H1 (cell line): ENCODE measurements around the gene SLC30A10. TPM values are rescaled to one million over a fixed set of nuclear protein-coding genes. Genes with fewer than 3 reads are reported as not detected.

Experiments used
- CTCF ChIA-PET: fragments of 300-600 bp; sonication (Branson Sonifier 250); formaldehyde crosslinking; loops from one replicate; lab custom pipeline; 2021; ENCODE audit not compliant: partially characterized antibody; lab: Charles Lee
- POLR2A ChIA-PET: fragments of 300-600 bp; sonication (Branson Sonifier 250); formaldehyde crosslinking; loops from one replicate; lab custom pipeline; 2021; ENCODE audit warnings: inconsistent platforms; ENCODE audit not compliant: partially characterized antibody; lab: Charles Lee
- DNase-seq, 2 experiments: peaks; one replicate each; pipeline versions ENCODE4 v3.0.0 to v3.0.0-alpha.2; 2010 to 2022; ENCODE audit warnings: low spot score in 2 of 2, low read depth in 1 of 2, mixed read lengths in 1 of 2
- FAIRE-seq: peaks from 2 replicates; lab custom pipeline; 2011; peaks lifted over from hg19 to GRCh38; lab: Jason Lieb, UNC
- H2AFZ ChIP-seq: 2 replicates; pipeline ENCODE4 v1.8.1; 2012; ENCODE audit warnings: low read length, inconsistent platforms
- H2AK5ac ChIP-seq: 2 replicates; pipeline ENCODE4 v1.6.1; 2013; ENCODE audit warnings: low read depth, low read length
- H2BK120ac ChIP-seq: replicated peaks from 2 replicates; pipeline ENCODE3; 2013; ENCODE audit warnings: low read depth, low read length, inconsistent platforms
- H2BK12ac ChIP-seq: 2 replicates; pipeline ENCODE4 v1.6.1; 2013; ENCODE audit warnings: low read depth, low read length
- H2BK15ac ChIP-seq: 2 replicates; pipeline ENCODE4 v1.6.1; 2013; ENCODE audit warnings: low read length
- H2BK20ac ChIP-seq: 2 replicates; pipeline ENCODE4 v1.6.1; 2013; ENCODE audit warnings: low read length
- H2BK5ac ChIP-seq: 2 replicates; pipeline ENCODE4 v1.6.1; 2013; ENCODE audit warnings: low read depth, low read length
- H3K14ac ChIP-seq: 2 replicates; pipeline ENCODE4 v1.6.1; 2013; ENCODE audit warnings: inconsistent platforms; ENCODE audit not compliant: insufficient read length
- H3K18ac ChIP-seq: 2 replicates; pipeline ENCODE4 v1.6.1; 2013; ENCODE audit warnings: low read length; ENCODE audit errors: extremely low read depth
- H3K23ac ChIP-seq: 2 replicates; pipeline ENCODE4 v1.6.1; 2013; ENCODE audit warnings: inconsistent platforms; ENCODE audit not compliant: insufficient read length
- H3K23me2 ChIP-seq: 2 replicates; pipeline ENCODE4 v1.6.1; 2013; ENCODE audit warnings: low read depth, low read length
- H3K27ac ChIP-seq: 2 replicates; pipeline ENCODE4 v1.6.1; 2011; ENCODE audit warnings: low read depth, low read length, inconsistent platforms
- H3K27me3 ChIP-seq, 4 experiments: replicated peaks in 1 of 4; 1 replicate in 1 of 4; 2 replicates in 3 of 4; pipeline versions ENCODE4 v1.6.1 to v1.8.1; 2011 to 2013; ENCODE audit warnings: low read length in 3 of 4, mild to moderate bottlenecking in 3 of 4, inconsistent platforms in 2 of 4, mixed read lengths in 2 of 4, moderate library complexity in 1 of 4; ENCODE audit not compliant: control insufficient read depth in 3 of 4, insufficient read depth in 3 of 4; ENCODE audit errors: extremely low read depth in 1 of 4
- H3K36me3 ChIP-seq, 4 experiments: 2 replicates each; pipeline versions ENCODE4 v1.6.1 to v1.8.1; 2011 to 2013; ENCODE audit warnings: mild to moderate bottlenecking in 4 of 4, low read length in 3 of 4, moderate library complexity in 2 of 4, control low read depth in 1 of 4, inconsistent platforms in 1 of 4; ENCODE audit not compliant: insufficient read depth in 4 of 4, control insufficient read depth in 2 of 4
- H3K4ac ChIP-seq: replicated peaks from 2 replicates; pipeline ENCODE3; 2013; ENCODE audit warnings: low read length, low read depth, mixed read lengths, inconsistent platforms; ENCODE audit not compliant: insufficient read length
- H3K4me1 ChIP-seq, 4 experiments: replicated peaks in 1 of 4; 1 replicate in 1 of 4; 2 replicates in 3 of 4; pipeline versions ENCODE4 v1.6.1 to v1.8.1; 2011 to 2013; ENCODE audit warnings: low read length in 3 of 4, inconsistent platforms in 2 of 4, mixed read lengths in 1 of 4; ENCODE audit not compliant: insufficient read depth in 4 of 4, control insufficient read depth in 3 of 4
- H3K4me2 ChIP-seq, 2 experiments: 2 replicates each; pipeline versions ENCODE4 v1.6.1 to v1.8.1; 2011 to 2013; ENCODE audit warnings: low read depth in 2 of 2, low read length in 2 of 2, control low read depth in 1 of 2, inconsistent platforms in 1 of 2, mild to moderate bottlenecking in 1 of 2; ENCODE audit not compliant: insufficient read depth in 1 of 2
- H3K4me3 ChIP-seq, 4 experiments: fragments of 200-600, 300-600 bp in 1 of 4; sonication (generic), shearing (Covaris generic), sonication (Bioruptor Twin) in 1 of 4; 2 replicates each; pipeline versions ENCODE4 v1.5.1 to v1.8.1; 2011 to 2016; ENCODE audit warnings: low read length in 4 of 4, low read depth in 3 of 4, control low read depth in 2 of 4, inconsistent platforms in 2 of 4, mild to moderate bottlenecking in 2 of 4, mixed read lengths in 1 of 4, moderate library complexity in 1 of 4; ENCODE audit not compliant: insufficient read depth in 2 of 4; ENCODE audit errors: extremely low read depth in 1 of 4
- H3K56ac ChIP-seq: replicated peaks from 2 replicates; pipeline ENCODE3; 2013; ENCODE audit warnings: low read depth, mild to moderate bottlenecking, mixed read lengths, low read length, inconsistent platforms; ENCODE audit not compliant: insufficient read length
- H3K79me1 ChIP-seq: 2 replicates; pipeline ENCODE4 v1.6.1; 2013; ENCODE audit warnings: low read depth, low read length, control low read depth
- H3K79me2 ChIP-seq, 2 experiments: 2 replicates each; pipeline versions ENCODE4 v1.6.1 to v1.8.1; 2012 to 2013; ENCODE audit warnings: low read length in 2 of 2, mild to moderate bottlenecking in 2 of 2, inconsistent platforms in 1 of 2; ENCODE audit not compliant: insufficient read depth in 2 of 2, control insufficient read depth in 1 of 2
- H3K9ac ChIP-seq, 4 experiments: replicated peaks in 1 of 4; 1 replicate in 1 of 4; 2 replicates in 3 of 4; pipeline versions ENCODE4 v1.6.1 to v1.8.1; 2011 to 2013; ENCODE audit warnings: low read depth in 3 of 4, low read length in 3 of 4, control low read depth in 2 of 4, mild to moderate bottlenecking in 2 of 4, moderate library complexity in 2 of 4, inconsistent platforms in 1 of 4; ENCODE audit errors: extremely low read depth in 1 of 4
- H3K9me3 ChIP-seq, 2 experiments: 2 replicates each; pipeline versions ENCODE4 v1.6.1 to v1.8.1; 2012 to 2013; ENCODE audit warnings: mild to moderate bottlenecking in 2 of 2, moderate library complexity in 2 of 2, control low read depth in 1 of 2, inconsistent platforms in 1 of 2, low read depth in 1 of 2, low read length in 1 of 2, mixed read lengths in 1 of 2; ENCODE audit not compliant: insufficient read depth in 2 of 2
- H4K20me1 ChIP-seq, 2 experiments: replicated peaks in 1 of 2; 2 replicates each; pipeline versions ENCODE3 to v1.8.1; 2011 to 2013; ENCODE audit warnings: inconsistent platforms in 2 of 2, low read length in 2 of 2, mild to moderate bottlenecking in 1 of 2; ENCODE audit not compliant: insufficient read depth in 2 of 2, control insufficient read depth in 1 of 2
- H4K5ac ChIP-seq: 2 replicates; pipeline ENCODE4 v1.6.1; 2013; ENCODE audit warnings: low read length, low read depth, mixed read lengths, inconsistent platforms; ENCODE audit not compliant: insufficient read length
- H4K8ac ChIP-seq: 2 replicates; pipeline ENCODE4 v1.8.0; 2013; ENCODE audit warnings: mild to moderate bottlenecking, moderate library complexity, low read length, inconsistent platforms; ENCODE audit not compliant: insufficient read depth; ENCODE audit errors: extremely low read depth
- H4K91ac ChIP-seq: replicated peaks from 2 replicates; pipeline ENCODE3; 2013; ENCODE audit warnings: low read length, mixed read lengths, inconsistent platforms; ENCODE audit not compliant: insufficient read length
- KDM1A ChIP-seq: fragments of 200-600, 300-600 bp; sonication (generic); IDR thresholded peaks from 2 replicates; pipeline ENCODE4 v1.7.1; 2016; ENCODE audit warnings: mild to moderate bottlenecking, low read length, borderline replicate concordance
- NANOG ChIP-seq: IDR thresholded peaks from 2 replicates; pipeline ENCODE4 v1.6.1; 2011; ENCODE audit warnings: low read length, low read depth, mild to moderate bottlenecking, inconsistent platforms; ENCODE audit not compliant: insufficient read depth, poor library complexity, severe bottlenecking
- PHF8 ChIP-seq: fragments of 200-600 bp; sonication (generic); conservative IDR thresholded peaks from 2 replicates; pipeline ENCODE4 v1.7.1; 2012; ENCODE audit warnings: low read depth, mild to moderate bottlenecking, inconsistent platforms, low read length, moderate library complexity
- SIX5 ChIP-seq: IDR thresholded peaks from 2 replicates; pipeline ENCODE4 v1.6.1; 2011; ENCODE audit warnings: mild to moderate bottlenecking, low read depth, low read length
- SP4 ChIP-seq: IDR thresholded peaks from 2 replicates; pipeline ENCODE4 v1.6.1; 2012; ENCODE audit warnings: low read length, inconsistent platforms
- SRF ChIP-seq: IDR thresholded peaks from 2 replicates; pipeline ENCODE4 v1.6.1; 2011; ENCODE audit warnings: mild to moderate bottlenecking, low read depth, low read length, moderate library complexity
- WGBS, 2 experiments: shearing (Covaris generic) in 1 of 2; methylation state at CpG; one replicate each; pipeline versions ENCODE4 v1.1.6 to v1.1.7; 2013 to 2015; ENCODE audit warnings: low lambda C conversion rate in 2 of 2, mixed read lengths in 2 of 2, inconsistent platforms in 1 of 2, low coverage in 1 of 2, missing lambda C conversion rate in 1 of 2; ENCODE audit not compliant: insufficient replicate concordance in 2 of 2, insufficient coverage in 1 of 2, insufficient read length in 1 of 2; ENCODE audit errors: extremely low coverage in 1 of 2, missing lambda C conversion rate in 1 of 2; 5-methylcytosine and 5-hydroxymethylcytosine counted together
- polyA plus RNA-seq, 7 experiments: library from polyadenylated mRNA; depleted of rRNA in 3 of 7; stranded (reverse) in 5 of 7; unstranded in 2 of 7; fragments of >200 nt in 5 of 7; fragments of 200-250 nt in 2 of 7; gene quantifications; 1 replicate in 5 of 7; 2 replicates in 1 of 7; 4 replicates in 1 of 7; pipeline versions ENCODE4 v1.2.1 to v1.2.3, GENCODE V29; 2011 to 2013; ENCODE audit warnings: missing spikeins in 2 of 7, mixed read lengths in 2 of 7
- total RNA-seq: library from RNA; stranded (reverse); fragmentation: NEBNext Ultra II Directional; extraction: Animal tissue kit (Norgen Biotek cat#: 25700); gene quantifications from 2 replicates; pipeline ENCODE4 v1.2.1, GENCODE V29; 2021

The SLC30A10 gene
- total and polyA plus RNA-seq, 2 of the 8 experiments (the other 6 are each of a cell fraction or from before 2014, with no cell fraction given): 0.23 to 0.61 TPM

DNA sequence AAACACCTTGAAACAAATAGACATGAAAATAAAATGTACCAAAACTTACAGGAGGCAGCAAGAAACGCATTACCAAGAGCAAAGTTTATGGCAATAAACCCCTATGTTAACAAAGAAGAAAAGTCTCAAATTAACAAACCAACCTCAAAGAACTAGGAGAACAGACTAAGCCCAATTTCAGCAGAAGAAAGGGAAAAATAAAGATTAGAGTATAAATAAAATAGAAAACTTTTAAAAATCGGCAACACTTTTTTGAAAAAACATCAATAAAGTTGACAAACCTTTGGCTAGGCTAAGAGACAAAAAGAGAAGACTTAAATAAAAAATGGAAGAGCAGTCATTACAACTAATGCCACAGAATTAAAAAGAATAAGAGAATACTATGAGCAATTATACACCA, 42.7 kb downstream of the SLC30A10 start:
- no peaks in the 10 kb centered on the region for H3K36me3 ChIP-seq
- H3K27me3 ChIP-seq: no peaks in the 10 kb centered on the region
- FAIRE-seq (no peak), DNase-seq (no peak)
- 90% methylated on average over 2 of the region's 2 CpGs; no CpG with 5 or more reads in 1 of the 2 experiments for WGBS, 2 experiments
- no peak overlapping the region for H3K4me3 ChIP-seq
- no peak overlapping the region for H4K91ac ChIP-seq
- no peak overlapping the region for H2BK15ac ChIP-seq
- H3K4me2 ChIP-seq: no peak overlapping the region
- H3K9me3 ChIP-seq: no peaks in the 10 kb centered on the region
- H2BK120ac ChIP-seq: no peak overlapping the region
- no peak overlapping the region for H2AK5ac ChIP-seq
- H2BK5ac ChIP-seq: no peak overlapping the region
- H3K23me2 ChIP-seq: no peaks in the 10 kb centered on the region
- H3K56ac ChIP-seq: no peak overlapping the region
- H3K9ac ChIP-seq: no peak overlapping the region
- no peak overlapping the region for H3K4ac ChIP-seq
- H4K5ac ChIP-seq: no peak overlapping the region
- no peak overlapping the region for H3K27ac ChIP-seq
- H4K20me1 ChIP-seq: no peaks in the 10 kb centered on the region
- H3K23ac ChIP-seq: no peak overlapping the region
- ChIA-PET CTCF (no interaction called here), POLR2A (no interaction called here)
- H4K8ac ChIP-seq: no peak overlapping the region
- no peak overlapping the region for H2BK20ac ChIP-seq
- H3K4me1 ChIP-seq: no peaks in the 10 kb centered on the region
- no peak overlapping the region for H3K14ac ChIP-seq
- no peak overlapping the region for H2AFZ ChIP-seq
- no peaks in the 10 kb centered on the region for H3K79me1 ChIP-seq
- no peaks in the 10 kb centered on the region for H3K79me2 ChIP-seq
- H3K18ac ChIP-seq: no peak overlapping the region
- H2BK12ac ChIP-seq: no peak overlapping the region
- no peak for TF ChIP-seq SRF
- no peak for TF ChIP-seq PHF8
- no peak for TF ChIP-seq KDM1A
- no peak for TF ChIP-seq NANOG
- no peak for TF ChIP-seq SIX5
- no peak for TF ChIP-seq SP4
